Naive thymus-derived CD4-positive, alpha-beta T cell (primary cell): ENCODE measurements around the gene CENPN. TPM values are rescaled to one million over a fixed set of nuclear protein-coding genes. Genes with fewer than 3 reads are reported as not detected.

Experiments
- ATAC-seq: fragments of 150-1000 bp; cut with Tn5 transposase; 2 replicates; pipeline ENCODE4 v1.10.0; 2021; ENCODE audit warnings: mild to moderate bottlenecking, moderate library complexity
- CTCF ChIA-PET: fragments of 350-600 bp; sonication (Branson Sonifier 250); formaldehyde crosslinking; loops from one replicate; lab custom pipeline; 2021; ENCODE audit warnings: antibody characterized with exemption; lab: Charles Lee
- POLR2A ChIA-PET: fragments of 350-600 bp; sonication (Branson Sonifier 250); formaldehyde crosslinking; loops from one replicate; lab custom pipeline; 2021; ENCODE audit warnings: antibody characterized with exemption, inconsistent platforms; lab: Charles Lee
- DNase-seq, 9 donors: peaks; one replicate each; pipeline versions ENCODE4 v3.0.0 to v3.0.0-alpha.2; 2020 to 2022; ENCODE audit warnings: mixed read lengths in 1 of 9
- H3K27ac ChIP-seq: one replicate; pipeline ENCODE4 v1.7.0; 2013; ENCODE audit warnings: mild to moderate bottlenecking, low read depth, low read length, moderate library complexity
- H3K27me3 ChIP-seq, 2 donors: one replicate each; pipeline ENCODE4 v1.7.0; 2013; ENCODE audit warnings: low read length in 2 of 2, mild to moderate bottlenecking in 2 of 2, moderate library complexity in 2 of 2; ENCODE audit not compliant: control insufficient read depth in 2 of 2, insufficient read depth in 2 of 2
- H3K36me3 ChIP-seq, 3 experiments: 1 replicate in 2 of 3; 2 replicates in 1 of 3; pipeline ENCODE4 v1.7.0; 2013; ENCODE audit warnings: low read length in 3 of 3, mild to moderate bottlenecking in 3 of 3, moderate library complexity in 1 of 3; ENCODE audit not compliant: insufficient read depth in 3 of 3, control insufficient read depth in 2 of 3
- H3K4me1 ChIP-seq, 2 donors: one replicate each; pipeline ENCODE4 v1.7.0; 2013; ENCODE audit warnings: low read length in 2 of 2, mild to moderate bottlenecking in 2 of 2, moderate library complexity in 1 of 2; ENCODE audit not compliant: control insufficient read depth in 2 of 2, insufficient read depth in 2 of 2
- H3K4me3 ChIP-seq: 2 replicates; pipeline ENCODE4 v1.7.0; 2013; ENCODE audit warnings: mild to moderate bottlenecking, low read length
- H3K9me3 ChIP-seq, 3 experiments: 1 replicate in 2 of 3; 2 replicates in 1 of 3; pipeline ENCODE4 v1.7.0; 2013; ENCODE audit warnings: low read length in 3 of 3; ENCODE audit not compliant: control insufficient read depth in 2 of 3
- H3K27ac Mint-ChIP-seq, 9 donors: one replicate each; pipeline ENCODE4 v1.8.0; 2020 to 2022; ENCODE audit warnings: mixed read lengths in 9 of 9, mild to moderate bottlenecking in 8 of 9, moderate library complexity in 5 of 9, inconsistent platforms in 2 of 9
- H3K27me3 Mint-ChIP-seq, 5 donors: one replicate each; pipeline ENCODE4 v1.8.0; 2021 to 2022; ENCODE audit warnings: mixed read lengths in 5 of 5, mild to moderate bottlenecking in 1 of 5
- H3K36me3 Mint-ChIP-seq, 5 donors: one replicate each; pipeline ENCODE4 v1.8.0; 2020 to 2022; ENCODE audit warnings: mixed read lengths in 5 of 5, mild to moderate bottlenecking in 3 of 5, inconsistent platforms in 1 of 5
- H3K4me1 Mint-ChIP-seq, 7 donors: one replicate each; pipeline ENCODE4 v1.8.0; 2020 to 2022; ENCODE audit warnings: mixed read lengths in 7 of 7, mild to moderate bottlenecking in 3 of 7, inconsistent platforms in 1 of 7
- H3K4me3 Mint-ChIP-seq, 10 donors: one replicate each; pipeline ENCODE4 v1.8.0; 2020 to 2022; ENCODE audit warnings: mild to moderate bottlenecking in 10 of 10, mixed read lengths in 10 of 10, moderate library complexity in 6 of 10, inconsistent platforms in 2 of 10
- H3K9me3 Mint-ChIP-seq, 11 donors: one replicate each; pipeline ENCODE4 v1.8.0; 2020 to 2022; ENCODE audit warnings: mixed read lengths in 11 of 11, mild to moderate bottlenecking in 4 of 11, inconsistent platforms in 1 of 11, moderate library complexity in 1 of 11
- intact Hi-C, 2 donors: fragments of 100-400 bp; cut with micrococcal nuclease; formaldehyde crosslinking; loops; one replicate each; pipeline ENCODE4 v1.15.1; 2023
- polyA plus RNA-seq, 2 donors: library from polyadenylated mRNA; unstranded; fragments of 300-500 nt; fragmentation: Illumina TruSeq; gene quantifications; one replicate each; pipeline ENCODE4 v1.2.3, GENCODE V29; 2021
- total RNA-seq, 6 experiments: library from RNA in 5 of 6; stranded (reverse) in 5 of 6; gene quantifications; 1 replicate in 5 of 6; 2 replicates in 1 of 6; pipeline ENCODE4 v1.2.3 and lab custom pipeline; 2021 to 2026

The CENPN gene
- total and polyA plus RNA-seq, 7 experiments from 2014 or later: 1.4 to 41.8 (median 3.1) TPM

GRCh38 chr16:80988756-80989155 is 18.3 kb upstream of the CENPN start:
- ATAC-seq (no peak), DNase-seq (no peak)
- ChIA-PET POLR2A (interaction anchor here (1.0 kb wide), 1 partner anchor 9 kb away, joined by 3 read pairs; no protein-coding TSS in a partner anchor), CTCF (no interaction called here)
- no peak overlapping the region for H3K4me3 Mint-ChIP-seq
- no peaks in the 10 kb centered on the region for H3K27me3 Mint-ChIP-seq
- peaks cover 26 to 63% (median 56%) of the 10 kb centered on the region in 7 donors for H3K4me1 Mint-ChIP-seq
- intact Hi-C loops: no loop called here
- Histone ChIP-seq H3K4me3 (no peak overlapping the region), H3K4me1 (peaks cover 0 to 7% of the 10 kb centered on the region in 2 donors), H3K27me3 (no peaks in the 10 kb centered on the region), H3K27ac (no peak overlapping the region), H3K9me3 (no peaks in the 10 kb centered on the region), H3K36me3 (no peaks in the 10 kb centered on the region)
- H3K36me3 Mint-ChIP-seq: peaks cover 0 to 42% (median 20%) of the 10 kb centered on the region in 5 donors
- no peaks in the 10 kb centered on the region for H3K9me3 Mint-ChIP-seq
- H3K27ac Mint-ChIP-seq: no peak overlapping the region

GRCh38 chr16:80989801-80990200 is 17.2 kb upstream of the CENPN start:
- Mint-ChIP-seq H3K9me3 (no peaks in the 10 kb centered on the region), H3K4me1 (peaks cover 25 to 69% (median 55%) of the 10 kb centered on the region in 7 donors), H3K27ac (no peak overlapping the region), H3K4me3 (no peak overlapping the region), H3K36me3 (peaks cover 0 to 50% (median 23%) of the 10 kb centered on the region in 5 donors), H3K27me3 (no peaks in the 10 kb centered on the region)
- no peaks in the 10 kb centered on the region for H3K27me3 ChIP-seq
- peaks cover 0 to 11% of the 10 kb centered on the region in 2 donors for H3K4me1 ChIP-seq
- DNase-seq: no peak
- intact Hi-C loops: loop anchor here in 1 of 2 donors (10.0 kb wide), 1 partner anchor 1665 kb away; no protein-coding TSS in a partner anchor
- ATAC-seq: no peak
- H3K9me3 ChIP-seq: no peaks in the 10 kb centered on the region
- POLR2A ChIA-PET: interaction anchor here (1.0 kb wide), 1 partner anchor 8 kb away, joined by 3 read pairs; no protein-coding TSS in a partner anchor
- CTCF ChIA-PET: no interaction called here
- no peak overlapping the region for H3K27ac ChIP-seq
- no peaks in the 10 kb centered on the region for H3K36me3 ChIP-seq
- H3K4me3 ChIP-seq: no peak overlapping the region

- intact Hi-C loops: loop anchor here in 1 of 2 donors (10.0 kb wide), 1 partner anchor 1664 kb away; no protein-coding TSS in a partner anchor
- Histone ChIP-seq H3K36me3 (no peaks in the 10 kb centered on the region), H3K27ac (no peak overlapping the region), H3K27me3 (no peaks in the 10 kb centered on the region), H3K4me1 (peaks cover 0 to 11% of the 10 kb centered on the region in 2 donors), H3K9me3 (no peaks in the 10 kb centered on the region), H3K4me3 (no peak overlapping the region)
- no peaks in the 10 kb centered on the region for H3K27me3 Mint-ChIP-seq
- H3K27ac Mint-ChIP-seq: no peak overlapping the region
- H3K4me3 Mint-ChIP-seq: no peak overlapping the region
- CTCF ChIA-PET: interaction anchor here (0.6 kb wide), 1 partner anchor 14 kb away, joined by 3 read pairs; no protein-coding TSS in a partner anchor
- H3K4me1 Mint-ChIP-seq: peaks cover 23 to 66% (median 52%) of the 10 kb centered on the region in 7 donors
- no peaks in the 10 kb centered on the region for H3K9me3 Mint-ChIP-seq
- ATAC-seq: no peak
- POLR2A ChIA-PET: no interaction called here
- no peak for DNase-seq
- peaks cover 0 to 55% (median 23%) of the 10 kb centered on the region in 5 donors for H3K36me3 Mint-ChIP-seq
These were observed 16.4 kb upstream of the CENPN start for GRCh38 chr16:80990577-80990976.

- peaks cover 0 to 53% (median 23%) of the 10 kb centered on the region in 5 donors for H3K36me3 Mint-ChIP-seq
- H3K4me1 Mint-ChIP-seq: peaks cover 21 to 68% (median 49%) of the 10 kb centered on the region in 7 donors
- Histone ChIP-seq H3K36me3 (no peaks in the 10 kb centered on the region), H3K4me3 (no peak overlapping the region), H3K9me3 (no peaks in the 10 kb centered on the region), H3K4me1 (peaks cover 0 to 11% of the 10 kb centered on the region in 2 donors), H3K27me3 (no peaks in the 10 kb centered on the region), H3K27ac (no peak overlapping the region)
- POLR2A ChIA-PET: no interaction called here
- intact Hi-C loops: loop anchor here in 1 of 2 donors (10.0 kb wide), 1 partner anchor 1664 kb away; no protein-coding TSS in a partner anchor
- no peaks in the 10 kb centered on the region for H3K27me3 Mint-ChIP-seq
- H3K4me3 Mint-ChIP-seq: no peak overlapping the region
- no peak overlapping the region for H3K27ac Mint-ChIP-seq
- CTCF ChIA-PET: interaction anchor here (0.6 kb wide), 1 partner anchor 13 kb away, joined by 3 read pairs; no protein-coding TSS in a partner anchor
- DNase-seq (no peak), ATAC-seq (no peak)
- H3K9me3 Mint-ChIP-seq: no peaks in the 10 kb centered on the region
These were observed 16.0 kb upstream of the CENPN start for GRCh38 chr16:80990978-80991377.

- Mint-ChIP-seq H3K4me1 (peaks cover 15 to 70% (median 47%) of the 10 kb centered on the region in 7 donors), H3K4me3 (no peak overlapping the region), H3K27me3 (no peaks in the 10 kb centered on the region), H3K36me3 (peaks cover 0 to 49% (median 20%) of the 10 kb centered on the region in 5 donors), H3K9me3 (no peaks in the 10 kb centered on the region), H3K27ac (peak overlapping the region in 1 of 9 donors; percentile 45)
- no peak overlapping the region for H3K27ac ChIP-seq
- H3K4me3 ChIP-seq: no peak overlapping the region
- no peaks in the 10 kb centered on the region for H3K9me3 ChIP-seq
- CTCF ChIA-PET: no interaction called here
- ATAC-seq (no peak), DNase-seq (no peak)
- no peaks in the 10 kb centered on the region for H3K36me3 ChIP-seq
- no peaks in the 10 kb centered on the region for H3K27me3 ChIP-seq
- POLR2A ChIA-PET: no interaction called here
- intact Hi-C loops: loop anchor here in 1 of 2 donors (10.0 kb wide), 1 partner anchor 1663 kb away; no protein-coding TSS in a partner anchor
- peaks cover 0 to 8% of the 10 kb centered on the region in 2 donors for H3K4me1 ChIP-seq
These were observed 15.1 kb upstream of the CENPN start for GRCh38 chr16:80991792-80992430.

- intact Hi-C loops: loop anchor here in 1 of 2 donors (10.0 kb wide), 1 partner anchor 1662 kb away; no protein-coding TSS in a partner anchor
- DNase-seq (no peak), ATAC-seq (no peak)
- no peaks in the 10 kb centered on the region for H3K36me3 ChIP-seq
- H3K4me1 ChIP-seq: peaks cover under 1 to 4% of the 10 kb centered on the region in 2 donors
- H3K27me3 ChIP-seq: no peaks in the 10 kb centered on the region
- H3K9me3 ChIP-seq: no peaks in the 10 kb centered on the region
- no peaks in the 10 kb centered on the region for H3K27me3 Mint-ChIP-seq
- ChIA-PET CTCF (interaction anchor here (0.9 to 1.0 kb wide), 2 partner anchors 11 to 14 kb away, joined by 5 to 8 read pairs; partner anchors contain the start of genes CENPN and CMC2), POLR2A (interaction anchor here (0.7 kb wide), 2 partner anchors 12 to 764 kb away, joined by 3 read pairs; no protein-coding TSS in a partner anchor)
- H3K27ac Mint-ChIP-seq: peak overlapping the region in 3 of 9 donors; percentile 2 to 50 (median 26)
- peak overlapping the region in 1 of 10 donors; percentile 2 for H3K4me3 Mint-ChIP-seq
- H3K4me3 ChIP-seq: no peak overlapping the region
- H3K9me3 Mint-ChIP-seq: no peaks in the 10 kb centered on the region
- peaks cover 9 to 71% (median 49%) of the 10 kb centered on the region in 7 donors for H3K4me1 Mint-ChIP-seq
- H3K27ac ChIP-seq: no peak overlapping the region
- peaks cover 0 to 48% (median 21%) of the 10 kb centered on the region in 5 donors for H3K36me3 Mint-ChIP-seq
These were observed 14.2 kb upstream of the CENPN start for GRCh38 chr16:80992676-80993293.
